ENCODE measurements around the gene RXRA.

GRCh38 chr9:134473141-134474054 lies 147.1 kb downstream of the RXRA start:
- no peak for TF ChIP-seq CTCF (IDR thresholded peaks at IDR 0.05; ENCODE audit: borderline replicate concordance, extremely low read depth, low read length, poor library complexity, severe bottlenecking)
- TF ChIP-seq EZH2 (IDR thresholded peaks at IDR 0.05; ENCODE audit: borderline replicate concordance, low read depth, low read length, severe bottlenecking), result no peak
